Spleen (tissue), 7 donors: Measurements from ENCODE around the gene RASSF7.

Experiments used
- POLR2AphosphoS5 ChIP-seq, 3 donors: sonication (generic); formaldehyde crosslinking; IDR thresholded peaks; one replicate each; pipeline ENCODE4 v1.5.1; 2017; ENCODE audit warnings: antibody characterized with exemption in 3 of 3
- TF ChIP-seq, protein P1 (sequence below), 11 experiments: fragments of 200-600 bp in 7 of 11; fragments of 450-650 bp in 4 of 11; sonication (generic) in 4 of 11; IDR thresholded peaks in 8 of 11; conservative IDR thresholded peaks in 3 of 11; 1 replicate in 7 of 11; 2 replicates in 4 of 11; pipeline versions ENCODE4 v1.4.0 to v1.8.0; 2016 to 2021; ENCODE audit warnings: antibody characterized with exemption in 11 of 11, inconsistent platforms in 4 of 11, mild to moderate bottlenecking in 1 of 11
- donor health status: DM: no; HTN: no; CAD: no; lungs with moderate emphysema.
- donor health status: DM: no; HTN: no; CAD: no.
- donor health status: DM: no; HTN: no; CAD: no.

DNA sequence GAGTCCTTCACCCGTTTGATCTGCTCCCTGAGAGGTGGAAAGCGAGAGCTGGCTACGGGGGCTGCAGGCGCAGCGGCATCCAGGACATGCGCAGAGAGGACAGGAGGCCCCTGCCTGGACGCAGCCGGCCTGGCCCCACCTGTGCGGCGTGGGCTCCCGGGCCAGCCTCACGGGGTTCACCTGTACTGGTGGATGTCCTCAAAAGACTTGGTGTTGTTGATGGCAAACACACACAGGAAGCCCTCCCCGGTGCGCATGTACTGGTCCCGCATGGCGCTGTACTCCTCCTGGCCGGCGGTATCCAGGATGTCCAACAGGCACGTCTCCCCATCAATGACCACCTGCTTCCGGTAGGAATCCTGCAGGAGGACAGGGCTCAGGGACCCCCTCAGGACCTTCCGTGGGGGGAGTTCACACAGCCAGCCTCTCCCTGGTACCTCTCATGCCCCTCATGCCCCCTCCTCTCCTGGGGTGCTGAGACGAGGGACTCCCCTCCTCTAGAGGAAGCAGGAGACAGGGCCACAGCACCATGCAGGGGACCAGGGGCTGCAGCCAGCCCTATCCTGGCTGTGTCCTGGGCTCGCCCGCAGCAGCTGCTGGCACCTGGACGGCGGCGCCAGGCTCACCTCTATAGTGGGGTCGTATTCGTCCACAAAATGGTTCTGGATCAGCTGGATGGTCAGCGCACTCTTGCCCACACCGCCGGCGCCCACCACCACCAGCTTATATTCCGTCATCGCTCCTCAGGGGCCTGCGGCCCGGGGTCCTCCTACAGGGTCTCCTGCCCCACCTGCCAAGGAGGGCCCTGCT is 27.0 kb upstream of the RASSF7 start:
- TF ChIP-seq POLR2AphosphoS5 (IDR thresholded peaks at IDR 0.05) = peak in 1 of 3 donors; percentile 4
- TF ChIP-seq, protein P1, sequence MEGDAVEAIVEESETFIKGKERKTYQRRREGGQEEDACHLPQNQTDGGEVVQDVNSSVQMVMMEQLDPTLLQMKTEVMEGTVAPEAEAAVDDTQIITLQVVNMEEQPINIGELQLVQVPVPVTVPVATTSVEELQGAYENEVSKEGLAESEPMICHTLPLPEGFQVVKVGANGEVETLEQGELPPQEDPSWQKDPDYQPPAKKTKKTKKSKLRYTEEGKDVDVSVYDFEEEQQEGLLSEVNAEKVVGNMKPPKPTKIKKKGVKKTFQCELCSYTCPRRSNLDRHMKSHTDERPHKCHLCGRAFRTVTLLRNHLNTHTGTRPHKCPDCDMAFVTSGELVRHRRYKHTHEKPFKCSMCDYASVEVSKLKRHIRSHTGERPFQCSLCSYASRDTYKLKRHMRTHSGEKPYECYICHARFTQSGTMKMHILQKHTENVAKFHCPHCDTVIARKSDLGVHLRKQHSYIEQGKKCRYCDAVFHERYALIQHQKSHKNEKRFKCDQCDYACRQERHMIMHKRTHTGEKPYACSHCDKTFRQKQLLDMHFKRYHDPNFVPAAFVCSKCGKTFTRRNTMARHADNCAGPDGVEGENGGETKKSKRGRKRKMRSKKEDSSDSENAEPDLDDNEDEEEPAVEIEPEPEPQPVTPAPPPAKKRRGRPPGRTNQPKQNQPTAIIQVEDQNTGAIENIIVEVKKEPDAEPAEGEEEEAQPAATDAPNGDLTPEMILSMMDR (IDR thresholded peaks at IDR 0.05 in 8 of 11, conservative IDR thresholded peaks at IDR 0.05 in 3 of 11) = no peak
